ENCODE results near the gene RIOK3. TPM values are rescaled to one million over a fixed set of nuclear protein-coding genes. Genes with fewer than 3 reads are reported as not detected.

Gene RIOK3
- total RNA-seq, 1 experiment from 2014 or later: 42.5 TPM

DNA sequence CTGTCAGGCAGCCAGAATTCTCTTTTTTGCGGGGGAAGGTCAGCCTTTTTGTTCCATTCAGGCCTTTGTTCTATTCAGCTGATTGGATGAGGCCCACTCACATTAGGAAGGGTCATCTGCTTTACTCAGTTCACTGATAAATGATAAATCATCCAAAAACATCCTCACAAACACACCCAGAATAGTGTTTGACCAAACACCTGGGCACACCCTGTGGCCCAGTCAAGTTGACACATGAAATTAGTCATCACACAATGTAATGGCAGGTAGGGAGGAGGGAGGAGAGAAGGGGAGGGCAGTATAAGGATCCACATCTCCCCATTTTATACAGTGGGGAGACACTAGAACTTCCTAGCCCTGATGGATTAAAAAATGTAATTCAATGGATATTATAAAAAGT, 41.9 kb downstream of the RIOK3 start:
- ChIA-PET CTCF (no interaction called here), POLR2A (no interaction called here), RAD21 (ENCODE audit: low non-redundant PET in 1 of 2, low total read pairs in 2 of 2, uncharacterized antibody in 2 of 2, unreplicated experiment in 2 of 2) (no interaction called here)
- Histone ChIP-seq H3K27me3 (ENCODE audit: insufficient read depth, low read length) (no peaks in the 10 kb centered on the region), H3K36me3 (ENCODE audit: control insufficient read depth in 1 of 2, insufficient read depth in 2 of 2, low read length in 2 of 2) (no peaks in the 10 kb centered on the region), H3K4me2 (ENCODE audit: low read length) (peak overlapping the region; percentile 51), H4K20me1 (ENCODE audit: insufficient read depth) (no peaks in the 10 kb centered on the region), H3K9me3 (ENCODE audit: control insufficient read depth in 1 of 2, insufficient read depth in 1 of 2, low read depth in 1 of 2, low read length in 2 of 2) (peaks cover 4 to 5% of the 10 kb centered on the region in 2 experiments; a peak in 2 of 4 replicates), H3K9me2 (ENCODE audit: insufficient read depth) (no peaks in the 10 kb centered on the region), H2AFZ (ENCODE audit: low read depth, low read length, poor library complexity, severe bottlenecking) (peak overlapping the region; percentile 92), H3K9ac (ENCODE audit: low read length) (no peak overlapping the region), H3K27ac (ENCODE audit: low read depth, low read length) (no peak overlapping the region), H3K4me1 (ENCODE audit: control insufficient read depth in 1 of 2, insufficient read depth in 2 of 2, low read length in 2 of 2) (peaks cover 4 to 16% of the 10 kb centered on the region in 2 experiments), H3K4me3 (replicated peaks in 1 of 2; ENCODE audit: low read depth in 1 of 2, low read length in 2 of 2) (no peak overlapping the region), H3K79me2 (ENCODE audit: insufficient read depth, low read length) (no peaks in the 10 kb centered on the region)
- TF ChIP-seq CBX3 (IDR thresholded peaks at IDR 0.05; ENCODE audit: low read depth) (peak; percentile 41; the same call in 1 of the 2 replicates), FOSL1 (IDR thresholded peaks at IDR 0.05; ENCODE audit: low read depth) (peak; percentile 54), JUND (IDR thresholded peaks at IDR 0.05) (peak; percentile 35; the same call in 1 of the 2 replicates), CTCF (IDR thresholded peaks at IDR 0.05 in 2 of 3, conservative IDR thresholded peaks at IDR 0.05 in 1 of 3; ENCODE audit: borderline replicate concordance in 1 of 3, insufficient read depth in 1 of 3, low read depth in 2 of 3, low read length in 2 of 3) (no peak)
- TF ChIP-seq, protein P1, sequence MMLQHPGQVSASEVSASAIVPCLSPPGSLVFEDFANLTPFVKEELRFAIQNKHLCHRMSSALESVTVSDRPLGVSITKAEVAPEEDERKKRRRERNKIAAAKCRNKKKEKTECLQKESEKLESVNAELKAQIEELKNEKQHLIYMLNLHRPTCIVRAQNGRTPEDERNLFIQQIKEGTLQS (IDR thresholded peaks at IDR 0.05): no peak
- intact Hi-C loops (cut with micrococcal nuclease): loop anchor here (5.0 to 10.0 kb wide), 2 partner anchors 92 to 620 kb away; partner anchors contain the start of gene NPC1
- BruUV-seq (replicated peaks): no TSS peak
- DNase-seq (ENCODE audit: low read depth, low spot score) (no peak), ATAC-seq (peak; percentile 67)

DNA sequence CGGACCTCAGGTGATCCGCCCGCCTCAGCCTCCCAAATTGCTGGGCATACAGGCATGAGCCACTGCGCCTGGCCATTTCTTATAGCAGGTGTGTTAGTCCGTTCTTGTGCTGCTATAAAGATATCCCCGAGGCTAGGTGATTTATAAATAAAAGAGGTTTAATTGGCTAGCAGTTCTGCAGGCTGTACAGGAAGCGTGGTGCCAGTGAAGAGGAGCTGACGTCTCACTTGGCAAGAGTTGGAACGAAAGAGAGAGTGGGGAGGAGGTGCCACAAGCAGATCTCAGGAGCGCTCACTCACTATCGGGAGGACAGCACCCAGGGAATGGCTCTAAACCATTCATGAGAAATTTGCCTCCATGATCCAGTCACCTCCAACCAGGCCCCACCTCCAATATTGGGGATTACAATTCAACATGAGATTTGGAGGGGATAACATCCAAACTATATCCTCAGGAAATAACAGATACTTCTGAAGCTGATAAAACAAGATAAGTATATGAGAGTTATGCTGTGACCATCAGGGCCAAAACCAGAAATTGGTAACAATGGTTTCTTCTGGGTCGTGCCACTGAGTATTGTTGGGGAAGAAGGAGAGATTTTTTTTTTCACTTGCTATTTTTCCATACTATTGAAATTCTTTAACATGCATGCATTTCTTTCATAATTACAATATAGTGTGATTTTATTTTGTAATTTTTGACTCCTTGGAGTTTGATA, 42.8 kb downstream of the RIOK3 start:
- POLR2A ChIA-PET: no interaction called here
- TF ChIP-seq ZNF274 (IDR thresholded peaks at IDR 0.05; ENCODE audit: low read depth, low read length): no peak
- no peak for TF ChIP-seq TCF7L2 (IDR thresholded peaks at IDR 0.05; ENCODE audit: borderline replicate concordance, extremely low read depth, insufficient read depth, insufficient read length)
- no peak for TF ChIP-seq EZH2phosphoT487 (IDR thresholded peaks at IDR 0.05; ENCODE audit: borderline replicate concordance)
- no peak for TF ChIP-seq YY1 (IDR thresholded peaks at IDR 0.05; ENCODE audit: extremely low read depth, insufficient replicate concordance, low read depth, low read length)
- TF ChIP-seq, protein P2, sequence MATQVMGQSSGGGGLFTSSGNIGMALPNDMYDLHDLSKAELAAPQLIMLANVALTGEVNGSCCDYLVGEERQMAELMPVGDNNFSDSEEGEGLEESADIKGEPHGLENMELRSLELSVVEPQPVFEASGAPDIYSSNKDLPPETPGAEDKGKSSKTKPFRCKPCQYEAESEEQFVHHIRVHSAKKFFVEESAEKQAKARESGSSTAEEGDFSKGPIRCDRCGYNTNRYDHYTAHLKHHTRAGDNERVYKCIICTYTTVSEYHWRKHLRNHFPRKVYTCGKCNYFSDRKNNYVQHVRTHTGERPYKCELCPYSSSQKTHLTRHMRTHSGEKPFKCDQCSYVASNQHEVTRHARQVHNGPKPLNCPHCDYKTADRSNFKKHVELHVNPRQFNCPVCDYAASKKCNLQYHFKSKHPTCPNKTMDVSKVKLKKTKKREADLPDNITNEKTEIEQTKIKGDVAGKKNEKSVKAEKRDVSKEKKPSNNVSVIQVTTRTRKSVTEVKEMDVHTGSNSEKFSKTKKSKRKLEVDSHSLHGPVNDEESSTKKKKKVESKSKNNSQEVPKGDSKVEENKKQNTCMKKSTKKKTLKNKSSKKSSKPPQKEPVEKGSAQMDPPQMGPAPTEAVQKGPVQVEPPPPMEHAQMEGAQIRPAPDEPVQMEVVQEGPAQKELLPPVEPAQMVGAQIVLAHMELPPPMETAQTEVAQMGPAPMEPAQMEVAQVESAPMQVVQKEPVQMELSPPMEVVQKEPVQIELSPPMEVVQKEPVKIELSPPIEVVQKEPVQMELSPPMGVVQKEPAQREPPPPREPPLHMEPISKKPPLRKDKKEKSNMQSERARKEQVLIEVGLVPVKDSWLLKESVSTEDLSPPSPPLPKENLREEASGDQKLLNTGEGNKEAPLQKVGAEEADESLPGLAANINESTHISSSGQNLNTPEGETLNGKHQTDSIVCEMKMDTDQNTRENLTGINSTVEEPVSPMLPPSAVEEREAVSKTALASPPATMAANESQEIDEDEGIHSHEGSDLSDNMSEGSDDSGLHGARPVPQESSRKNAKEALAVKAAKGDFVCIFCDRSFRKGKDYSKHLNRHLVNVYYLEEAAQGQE (IDR thresholded peaks at IDR 0.05; ENCODE audit: low read depth): no peak
- no peak for TF ChIP-seq ELF1 (IDR thresholded peaks at IDR 0.05; ENCODE audit: borderline replicate concordance, low read depth)

More for the DNA sequence above, 42.8 kb downstream of the RIOK3 start:
- no peak overlapping the region for H2AFZ ChIP-seq (ENCODE audit: low read depth, low read length, poor library complexity, severe bottlenecking)
- peaks cover 4 to 16% of the 10 kb centered on the region in 2 experiments for H3K4me1 ChIP-seq (ENCODE audit: control insufficient read depth in 1 of 2, insufficient read depth in 2 of 2, low read length in 2 of 2)
- DNase-seq (ENCODE audit: low read depth, low spot score): no peak
- no TSS peak for BruUV-seq (replicated peaks)
- H3K9ac ChIP-seq (ENCODE audit: low read length): no peak overlapping the region
- no peak overlapping the region for H3K27ac ChIP-seq (ENCODE audit: low read depth, low read length)
- no peak overlapping the region for H3K4me2 ChIP-seq (ENCODE audit: low read length)
- H3K4me3 ChIP-seq (replicated peaks in 1 of 2; ENCODE audit: low read depth in 1 of 2, low read length in 2 of 2): no peak overlapping the region
- CTCF ChIA-PET: interaction anchor here (1.2 kb wide), 1 partner anchor 20 kb away, joined by 3 read pairs; no protein-coding TSS in a partner anchor
- RAD21 ChIA-PET (ENCODE audit: low non-redundant PET in 1 of 2, low total read pairs in 2 of 2, uncharacterized antibody in 2 of 2, unreplicated experiment in 2 of 2): no interaction called here
- peaks cover under 1 to 4% of the 10 kb centered on the region in 2 experiments; a peak in 2 of 4 replicates for H3K9me3 ChIP-seq (ENCODE audit: control insufficient read depth in 1 of 2, insufficient read depth in 1 of 2, low read depth in 1 of 2, low read length in 2 of 2)
- H3K36me3 ChIP-seq (ENCODE audit: control insufficient read depth in 1 of 2, insufficient read depth in 2 of 2, low read length in 2 of 2): no peaks in the 10 kb centered on the region
- no peak for ATAC-seq
- H3K79me2 ChIP-seq (ENCODE audit: insufficient read depth, low read length): no peaks in the 10 kb centered on the region
- intact Hi-C loops (cut with micrococcal nuclease): loop anchor here (5.0 to 10.0 kb wide), 2 partner anchors 91 to 619 kb away; partner anchors contain the start of gene NPC1
- no peaks in the 10 kb centered on the region for H4K20me1 ChIP-seq (ENCODE audit: insufficient read depth)
- no peaks in the 10 kb centered on the region for H3K9me2 ChIP-seq (ENCODE audit: insufficient read depth)
- no peaks in the 10 kb centered on the region for H3K27me3 ChIP-seq (ENCODE audit: insufficient read depth, low read length)

Measured in HCT116 (cell line).